ENCODE data around the gene HPGDS. TPM values are rescaled to one million over a fixed set of nuclear protein-coding genes. Genes with fewer than 3 reads are reported as not detected.

HPGDS gene
- total RNA-seq, 5 donors from 2014 or later (not counting 1 experiment from before 2014, with no cell fraction given): 0.47 to 1.3 (median 1.2) TPM

DNA sequence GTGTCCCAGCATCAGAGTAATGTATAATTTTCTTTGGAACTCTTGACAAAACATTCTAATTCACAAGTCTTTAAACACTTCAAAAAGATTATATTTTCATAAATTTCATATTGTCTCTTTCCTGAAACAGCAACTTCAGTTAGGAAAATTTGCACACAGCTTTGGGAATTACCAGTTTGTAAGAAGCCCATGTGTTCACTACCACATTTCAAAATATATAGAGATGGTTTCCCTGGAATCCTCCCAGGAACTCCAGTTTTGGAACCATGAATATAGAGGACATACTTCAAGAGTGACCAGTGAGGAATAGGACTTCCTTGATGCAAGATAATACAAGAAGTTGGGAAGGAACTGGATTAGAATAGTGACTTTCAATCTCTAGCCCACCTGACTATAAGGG lies 28.7 kb upstream of the HPGDS start:
- H3K4me3 Mint-ChIP-seq: no peak overlapping the region
- peaks cover 13 to 25% of the 10 kb centered on the region in 2 donors for H3K27me3 Mint-ChIP-seq
- no peaks in the 10 kb centered on the region for H3K4me1 Mint-ChIP-seq
- no peak overlapping the region for H3K4me3 ChIP-seq (ENCODE audit: control insufficient read depth in 1 of 2, extremely low read depth in 1 of 2, low read length in 1 of 2)
- H3K9me3 Mint-ChIP-seq: peaks cover 0 to 4% (median 4%) of the 10 kb centered on the region in 3 donors
- CTCF ChIA-PET: no interaction called here
- no peak overlapping the region for H3K27ac ChIP-seq (ENCODE audit: low read length)
- H3K27me3 ChIP-seq (replicated peaks in 1 of 2; ENCODE audit: control insufficient read depth in 2 of 2, extremely low read depth in 1 of 2, insufficient read depth in 2 of 2, low read length in 1 of 2): no peaks in the 10 kb centered on the region
- POLR2A ChIA-PET: no interaction called here
- DNase-seq (no peak), ATAC-seq (replicated peaks in 1 of 4) (no peak)
- no peaks in the 10 kb centered on the region for H3K4me1 ChIP-seq (ENCODE audit: control insufficient read depth in 1 of 2, extremely low read depth in 1 of 2, insufficient read depth in 2 of 2, low read length in 2 of 2)
- no peaks in the 10 kb centered on the region for H3K9me3 ChIP-seq
- H3K36me3 ChIP-seq (ENCODE audit: control insufficient read depth in 2 of 2, extremely low read depth in 1 of 2, insufficient read depth in 1 of 2, low read length in 1 of 2): no peaks in the 10 kb centered on the region
- no peak overlapping the region for H3K27ac Mint-ChIP-seq
- no peaks in the 10 kb centered on the region for H3K36me3 Mint-ChIP-seq

DNA sequence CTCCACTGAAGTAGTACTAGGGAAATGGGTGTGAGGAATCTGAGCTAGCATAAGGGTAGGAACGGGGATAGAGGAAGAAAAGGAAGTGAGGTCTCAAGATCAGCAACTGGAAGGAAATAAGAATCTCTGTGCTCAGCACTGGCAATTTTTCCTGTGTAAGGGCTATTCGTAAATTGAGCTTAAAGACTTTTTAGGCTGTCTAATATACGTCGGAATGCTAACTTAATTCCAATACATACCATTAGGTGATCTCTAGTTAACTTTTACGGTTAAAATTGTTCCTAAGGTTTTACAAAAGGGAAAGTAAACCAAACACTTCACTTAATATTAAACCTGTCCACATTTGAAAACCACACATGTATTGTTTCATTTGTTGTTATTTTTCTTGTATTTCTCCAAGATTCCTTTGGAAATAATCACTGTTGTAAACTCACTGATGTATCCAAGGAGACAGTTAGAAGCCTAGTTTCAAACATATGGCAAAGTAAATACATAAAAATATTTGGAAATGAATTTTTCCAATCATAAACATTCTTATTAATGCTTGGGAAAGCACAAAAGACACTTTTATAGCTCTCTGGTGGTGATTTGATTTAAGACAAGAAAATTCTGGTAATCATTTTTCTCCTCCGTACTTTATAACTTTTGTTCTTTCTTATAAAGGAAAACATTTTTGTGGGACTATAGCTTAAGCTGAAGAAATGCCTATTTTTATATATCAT lies 28.1 kb upstream of the HPGDS start:
- no peaks in the 10 kb centered on the region for H3K9me3 ChIP-seq
- ATAC-seq (replicated peaks in 1 of 4): no peak

GRCh38 chr4:94369046-94369445 lies 26.4 kb upstream of the HPGDS start:
- POLR2A ChIA-PET: no interaction called here
- no peaks in the 10 kb centered on the region for H3K36me3 Mint-ChIP-seq

More for the DNA sequence above, 28.1 kb upstream of the HPGDS start:
- no peaks in the 10 kb centered on the region for H3K4me1 Mint-ChIP-seq
- DNase-seq: no peak
- H3K36me3 Mint-ChIP-seq: no peaks in the 10 kb centered on the region
- H3K9me3 Mint-ChIP-seq: peaks cover 0 to 4% (median 4%) of the 10 kb centered on the region in 3 donors
- H3K4me3 Mint-ChIP-seq: no peak overlapping the region
- ChIA-PET POLR2A (interaction anchor here in 1 of 2 donors (0.6 kb wide), 1 partner anchor 74 kb away, joined by 4 read pairs; no protein-coding TSS in a partner anchor), CTCF (no interaction called here)
- Histone ChIP-seq H3K27ac (ENCODE audit: low read length) (no peak overlapping the region), H3K4me3 (ENCODE audit: control insufficient read depth in 1 of 2, extremely low read depth in 1 of 2, low read length in 1 of 2) (no peak overlapping the region), H3K4me1 (ENCODE audit: control insufficient read depth in 1 of 2, extremely low read depth in 1 of 2, insufficient read depth in 2 of 2, low read length in 2 of 2) (no peaks in the 10 kb centered on the region), H3K27me3 (replicated peaks in 1 of 2; ENCODE audit: control insufficient read depth in 2 of 2, extremely low read depth in 1 of 2, insufficient read depth in 2 of 2, low read length in 1 of 2) (no peaks in the 10 kb centered on the region), H3K36me3 (ENCODE audit: control insufficient read depth in 2 of 2, extremely low read depth in 1 of 2, insufficient read depth in 1 of 2, low read length in 1 of 2) (no peaks in the 10 kb centered on the region)
- peaks cover 13 to 29% of the 10 kb centered on the region in 2 donors for H3K27me3 Mint-ChIP-seq
- no CpG with 5 or more reads among the region's 6 CpGs for WGBS (ENCODE audit: insufficient coverage)
- no peak overlapping the region for H3K27ac Mint-ChIP-seq

DNA sequence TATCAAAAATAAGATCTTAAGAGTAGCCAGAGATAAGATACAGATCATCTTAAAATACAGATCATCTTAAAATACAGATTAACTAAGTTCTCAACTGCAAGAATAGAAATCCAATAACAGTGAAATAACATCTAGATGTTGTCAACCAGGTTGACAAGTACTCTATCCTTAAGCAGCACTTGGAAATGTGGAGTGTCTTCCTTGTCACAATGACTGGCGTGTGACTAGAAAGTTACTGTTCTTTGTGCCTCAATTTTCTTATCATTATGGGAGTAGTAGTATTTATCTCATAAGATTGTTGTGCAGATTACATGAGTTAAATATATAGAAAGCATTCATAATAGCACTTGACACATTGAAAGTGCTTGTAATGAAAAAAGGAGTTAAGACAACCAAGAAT lies 25.8 kb upstream of the HPGDS start:
- no peaks in the 10 kb centered on the region for H3K4me1 Mint-ChIP-seq
- ChIA-PET POLR2A (interaction anchor here in 1 of 2 donors (0.5 kb wide), 1 partner anchor 1635 kb away, joined by 3 read pairs; no protein-coding TSS in a partner anchor), CTCF (no interaction called here)
- no peak overlapping the region for H3K27ac Mint-ChIP-seq
- Histone ChIP-seq H3K9me3 (no peaks in the 10 kb centered on the region), H3K27me3 (replicated peaks in 1 of 2; ENCODE audit: control insufficient read depth in 2 of 2, extremely low read depth in 1 of 2, insufficient read depth in 2 of 2, low read length in 1 of 2) (no peaks in the 10 kb centered on the region), H3K4me3 (ENCODE audit: control insufficient read depth in 1 of 2, extremely low read depth in 1 of 2, low read length in 1 of 2) (no peak overlapping the region), H3K4me1 (ENCODE audit: control insufficient read depth in 1 of 2, extremely low read depth in 1 of 2, insufficient read depth in 2 of 2, low read length in 2 of 2) (no peaks in the 10 kb centered on the region), H3K27ac (ENCODE audit: low read length) (no peak overlapping the region), H3K36me3 (ENCODE audit: control insufficient read depth in 2 of 2, extremely low read depth in 1 of 2, insufficient read depth in 1 of 2, low read length in 1 of 2) (no peaks in the 10 kb centered on the region)
- no CpG with 5 or more reads among the region's 1 CpG for WGBS (ENCODE audit: insufficient coverage)
- ATAC-seq (replicated peaks in 1 of 4) (no peak), DNase-seq (no peak)
- H3K27me3 Mint-ChIP-seq: peaks cover 13 to 23% of the 10 kb centered on the region in 2 donors
- H3K4me3 Mint-ChIP-seq: no peak overlapping the region
- H3K36me3 Mint-ChIP-seq: no peaks in the 10 kb centered on the region
- peaks cover 0 to 4% (median 4%) of the 10 kb centered on the region in 3 donors for H3K9me3 Mint-ChIP-seq

More at GRCh38 chr4:94369046-94369445, 26.4 kb upstream of the HPGDS start:
- Histone ChIP-seq H3K4me1 (ENCODE audit: control insufficient read depth in 1 of 2, extremely low read depth in 1 of 2, insufficient read depth in 2 of 2, low read length in 2 of 2) (no peaks in the 10 kb centered on the region), H3K4me3 (ENCODE audit: control insufficient read depth in 1 of 2, extremely low read depth in 1 of 2, low read length in 1 of 2) (no peak overlapping the region), H3K9me3 (no peaks in the 10 kb centered on the region), H3K27ac (ENCODE audit: low read length) (no peak overlapping the region), H3K36me3 (ENCODE audit: control insufficient read depth in 2 of 2, extremely low read depth in 1 of 2, insufficient read depth in 1 of 2, low read length in 1 of 2) (no peaks in the 10 kb centered on the region), H3K27me3 (replicated peaks in 1 of 2; ENCODE audit: control insufficient read depth in 2 of 2, extremely low read depth in 1 of 2, insufficient read depth in 2 of 2, low read length in 1 of 2) (no peaks in the 10 kb centered on the region)
- Mint-ChIP-seq H3K4me1 (no peaks in the 10 kb centered on the region), H3K27ac (no peak overlapping the region), H3K4me3 (no peak overlapping the region), H3K27me3 (peaks cover 13 to 23% of the 10 kb centered on the region in 2 donors), H3K9me3 (peaks cover 0 to 4% (median 4%) of the 10 kb centered on the region in 3 donors)
- no peak for DNase-seq
- no peak for ATAC-seq (replicated peaks in 1 of 4)
- WGBS (ENCODE audit: insufficient coverage): 100% methylated on average over 2 of the region's 2 CpGs
- CTCF ChIA-PET: no interaction called here

DNA sequence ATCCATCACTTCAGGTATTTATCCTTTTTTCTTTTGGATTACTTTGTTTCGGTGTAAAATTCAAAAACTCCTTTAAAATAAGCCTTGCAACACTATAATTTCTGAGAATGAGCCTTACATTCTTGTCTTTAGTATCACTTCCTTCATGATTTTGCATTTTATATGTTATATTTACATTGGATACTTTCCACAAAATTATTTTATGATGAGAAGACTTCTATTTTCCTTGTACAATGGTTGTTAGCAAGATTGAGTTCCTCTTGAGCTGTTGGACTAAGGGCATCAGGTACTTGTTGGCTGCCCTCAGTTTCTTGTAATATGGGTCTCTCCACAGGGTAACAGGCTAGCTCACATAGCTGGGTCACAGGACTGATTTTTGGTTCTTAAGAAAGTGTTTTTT lies 22.7 kb upstream of the HPGDS start:
- POLR2A ChIA-PET: no interaction called here
- no peak overlapping the region for H3K4me3 ChIP-seq (ENCODE audit: control insufficient read depth in 1 of 2, extremely low read depth in 1 of 2, low read length in 1 of 2)
- Mint-ChIP-seq H3K9me3 (peaks cover 0 to 4% (median 4%) of the 10 kb centered on the region in 3 donors), H3K36me3 (no peaks in the 10 kb centered on the region), H3K27ac (no peak overlapping the region), H3K4me1 (no peaks in the 10 kb centered on the region), H3K4me3 (no peak overlapping the region), H3K27me3 (peaks cover 12 to 22% of the 10 kb centered on the region in 2 donors)
- WGBS (ENCODE audit: insufficient coverage): no CpG with 5 or more reads among the region's 1 CpG
- no peaks in the 10 kb centered on the region for H3K9me3 ChIP-seq
- no peaks in the 10 kb centered on the region for H3K4me1 ChIP-seq (ENCODE audit: control insufficient read depth in 1 of 2, extremely low read depth in 1 of 2, insufficient read depth in 2 of 2, low read length in 2 of 2)
- H3K27me3 ChIP-seq (replicated peaks in 1 of 2; ENCODE audit: control insufficient read depth in 2 of 2, extremely low read depth in 1 of 2, insufficient read depth in 2 of 2, low read length in 1 of 2): no peaks in the 10 kb centered on the region
- CTCF ChIA-PET: no interaction called here
- H3K36me3 ChIP-seq (ENCODE audit: control insufficient read depth in 2 of 2, extremely low read depth in 1 of 2, insufficient read depth in 1 of 2, low read length in 1 of 2): no peaks in the 10 kb centered on the region
- ATAC-seq (replicated peaks in 1 of 4) (no peak), DNase-seq (no peak)
- no peak overlapping the region for H3K27ac ChIP-seq (ENCODE audit: low read length)

DNA sequence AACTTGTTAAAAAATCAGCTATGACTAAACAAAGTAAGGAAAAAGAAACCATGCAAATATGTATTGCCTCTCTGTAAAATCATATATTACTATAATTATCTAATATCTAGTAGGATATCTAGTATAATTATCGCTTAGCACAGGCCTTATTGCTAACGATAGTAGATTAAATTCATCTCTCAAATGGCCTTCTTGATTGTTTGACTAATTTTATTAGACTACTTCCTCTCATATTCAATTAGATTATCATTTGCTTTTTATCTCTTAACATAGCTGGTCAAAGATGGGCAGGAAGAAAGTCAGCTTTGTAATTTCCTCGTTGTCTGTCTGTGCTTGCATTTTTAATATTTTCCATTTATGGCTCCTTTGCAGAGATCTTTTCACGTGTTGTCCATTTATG lies 21.9 kb upstream of the HPGDS start:
- H3K4me1 ChIP-seq (ENCODE audit: control insufficient read depth in 1 of 2, extremely low read depth in 1 of 2, insufficient read depth in 2 of 2, low read length in 2 of 2): no peaks in the 10 kb centered on the region
- ATAC-seq (replicated peaks in 1 of 4) (no peak), DNase-seq (no peak)
- POLR2A ChIA-PET: no interaction called here
- no peak overlapping the region for H3K27ac ChIP-seq (ENCODE audit: low read length)
- peaks cover 0 to 4% (median 4%) of the 10 kb centered on the region in 3 donors for H3K9me3 Mint-ChIP-seq
- WGBS (ENCODE audit: insufficient coverage): no CpG with 5 or more reads among the region's 4 CpGs
- CTCF ChIA-PET: interaction anchor here in 1 of 2 donors (0.6 kb wide), 1 partner anchor 14 kb away, joined by 3 read pairs; no protein-coding TSS in a partner anchor
- no peak overlapping the region for H3K4me3 ChIP-seq (ENCODE audit: control insufficient read depth in 1 of 2, extremely low read depth in 1 of 2, low read length in 1 of 2)
- H3K4me1 Mint-ChIP-seq: no peaks in the 10 kb centered on the region
- H3K4me3 Mint-ChIP-seq: no peak overlapping the region
- no peak overlapping the region for H3K27ac Mint-ChIP-seq
- no peaks in the 10 kb centered on the region for H3K36me3 ChIP-seq (ENCODE audit: control insufficient read depth in 2 of 2, extremely low read depth in 1 of 2, insufficient read depth in 1 of 2, low read length in 1 of 2)
- peaks cover 5 to 15% of the 10 kb centered on the region in 2 donors for H3K27me3 Mint-ChIP-seq
- no peaks in the 10 kb centered on the region for H3K27me3 ChIP-seq (replicated peaks in 1 of 2; ENCODE audit: control insufficient read depth in 2 of 2, extremely low read depth in 1 of 2, insufficient read depth in 2 of 2, low read length in 1 of 2)
- H3K9me3 ChIP-seq: no peaks in the 10 kb centered on the region
- no peaks in the 10 kb centered on the region for H3K36me3 Mint-ChIP-seq

All from T-cell (primary cell).